ENCODE results near the gene YTHDF1. TPM values are rescaled to one million over a fixed set of nuclear protein-coding genes. Genes with fewer than 3 reads are reported as not detected.

Gene YTHDF1
- total and polyA plus RNA-seq, 2 of the 8 experiments (the other 6 are each of a cell fraction or from before 2014, with no cell fraction given) = 32.8 to 66.0 TPM

DNA sequence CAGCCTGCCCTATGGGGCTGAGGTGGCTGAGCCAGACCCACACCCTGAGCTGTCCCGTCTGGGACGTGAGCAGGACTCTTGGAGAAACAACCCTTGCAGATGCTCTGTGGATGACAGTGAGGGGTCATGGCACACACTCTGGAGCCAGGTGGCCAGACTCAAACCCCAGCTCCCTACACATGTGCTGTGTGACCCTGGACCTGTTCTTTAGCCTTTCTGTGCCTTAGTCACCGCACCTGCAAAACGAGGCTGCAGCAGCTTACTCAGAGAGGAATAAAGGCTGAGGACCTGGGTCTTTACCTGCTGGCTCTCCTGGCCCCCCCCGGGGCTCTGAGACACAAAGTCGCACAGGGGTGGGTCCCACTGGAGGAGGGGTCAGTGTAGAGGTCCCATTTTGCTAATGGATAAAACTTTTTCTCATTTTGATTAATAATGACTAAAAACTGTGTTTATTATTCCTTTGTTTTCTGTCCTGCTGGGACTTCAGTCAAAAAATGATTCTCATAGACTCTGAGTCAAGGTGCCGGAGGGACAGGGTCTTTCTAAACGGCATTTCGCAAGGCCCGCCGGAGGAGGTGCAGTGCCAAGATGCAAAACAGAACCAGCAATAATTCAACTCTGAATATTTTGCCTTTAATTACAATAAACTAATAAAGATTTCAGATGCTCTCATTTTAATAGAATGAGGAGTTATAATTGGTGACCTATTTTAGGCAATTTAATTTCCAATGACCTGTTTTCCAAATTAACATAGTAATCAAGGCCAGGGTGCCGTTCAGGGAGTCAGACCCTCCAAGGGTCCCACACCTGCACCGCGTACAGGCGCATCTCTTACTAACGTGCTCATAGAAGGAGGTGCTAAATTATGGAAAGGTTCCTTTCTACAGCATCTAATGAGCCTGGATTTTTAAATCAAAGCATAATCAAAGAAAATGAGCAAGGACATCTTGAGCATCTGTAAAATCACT is 62.4 kb downstream of the YTHDF1 start (continued):
- TF ChIP-seq, protein P1, sequence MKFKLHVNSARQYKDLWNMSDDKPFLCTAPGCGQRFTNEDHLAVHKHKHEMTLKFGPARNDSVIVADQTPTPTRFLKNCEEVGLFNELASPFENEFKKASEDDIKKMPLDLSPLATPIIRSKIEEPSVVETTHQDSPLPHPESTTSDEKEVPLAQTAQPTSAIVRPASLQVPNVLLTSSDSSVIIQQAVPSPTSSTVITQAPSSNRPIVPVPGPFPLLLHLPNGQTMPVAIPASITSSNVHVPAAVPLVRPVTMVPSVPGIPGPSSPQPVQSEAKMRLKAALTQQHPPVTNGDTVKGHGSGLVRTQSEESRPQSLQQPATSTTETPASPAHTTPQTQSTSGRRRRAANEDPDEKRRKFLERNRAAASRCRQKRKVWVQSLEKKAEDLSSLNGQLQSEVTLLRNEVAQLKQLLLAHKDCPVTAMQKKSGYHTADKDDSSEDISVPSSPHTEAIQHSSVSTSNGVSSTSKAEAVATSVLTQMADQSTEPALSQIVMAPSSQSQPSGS (IDR thresholded peaks at IDR 0.05; ENCODE audit: low read length) = no peak
- no peak for TF ChIP-seq ZNF274 (IDR thresholded peaks at IDR 0.05; ENCODE audit: borderline replicate concordance, extremely low read depth, low read length)

All from H1 (cell line).